ENCODE results near the gene FPR2.

DNA sequence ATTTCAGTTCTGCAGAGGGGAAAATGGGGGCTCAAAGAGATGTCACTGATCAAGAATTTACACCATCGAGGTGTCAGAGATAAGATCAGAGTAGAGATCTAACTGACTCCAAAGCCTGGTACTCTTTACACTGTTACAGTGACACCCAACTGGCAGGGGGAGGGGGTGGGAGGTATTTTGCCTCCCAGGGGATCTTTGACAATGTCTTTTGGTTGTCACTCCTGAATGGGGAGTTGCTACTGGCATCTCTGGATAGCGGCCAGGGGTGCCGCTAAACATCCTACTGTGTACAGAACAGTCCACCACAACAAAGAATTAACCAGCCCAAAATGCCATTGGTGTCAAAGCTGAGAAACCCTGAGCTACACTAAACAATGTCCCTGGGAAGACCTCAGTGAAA lies 37.1 kb downstream of the FPR2 start:
- TF ChIP-seq EZH2 (IDR thresholded peaks at IDR 0.05; ENCODE audit: low read depth), result no peak
- TF ChIP-seq, protein P1, sequence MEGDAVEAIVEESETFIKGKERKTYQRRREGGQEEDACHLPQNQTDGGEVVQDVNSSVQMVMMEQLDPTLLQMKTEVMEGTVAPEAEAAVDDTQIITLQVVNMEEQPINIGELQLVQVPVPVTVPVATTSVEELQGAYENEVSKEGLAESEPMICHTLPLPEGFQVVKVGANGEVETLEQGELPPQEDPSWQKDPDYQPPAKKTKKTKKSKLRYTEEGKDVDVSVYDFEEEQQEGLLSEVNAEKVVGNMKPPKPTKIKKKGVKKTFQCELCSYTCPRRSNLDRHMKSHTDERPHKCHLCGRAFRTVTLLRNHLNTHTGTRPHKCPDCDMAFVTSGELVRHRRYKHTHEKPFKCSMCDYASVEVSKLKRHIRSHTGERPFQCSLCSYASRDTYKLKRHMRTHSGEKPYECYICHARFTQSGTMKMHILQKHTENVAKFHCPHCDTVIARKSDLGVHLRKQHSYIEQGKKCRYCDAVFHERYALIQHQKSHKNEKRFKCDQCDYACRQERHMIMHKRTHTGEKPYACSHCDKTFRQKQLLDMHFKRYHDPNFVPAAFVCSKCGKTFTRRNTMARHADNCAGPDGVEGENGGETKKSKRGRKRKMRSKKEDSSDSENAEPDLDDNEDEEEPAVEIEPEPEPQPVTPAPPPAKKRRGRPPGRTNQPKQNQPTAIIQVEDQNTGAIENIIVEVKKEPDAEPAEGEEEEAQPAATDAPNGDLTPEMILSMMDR (conservative IDR thresholded peaks at IDR 0.05), result no peak

Measured in PC-9 (cell line).